ENCODE measurements around the gene CDC42EP2.
A peak's percentile ranks its signal among the peaks of the same experiment; 100 is the strongest.

The CDC42EP2 gene

GRCh38 chr11:65310215-65310614, 4.5 kb upstream of the CDC42EP2 start:
- TF ChIP-seq CTCF (conservative IDR thresholded peaks at IDR 0.05; ENCODE audit: low read depth, low read length), result no peak
- no peak overlapping the region for H3K4me3 ChIP-seq (ENCODE audit: low read depth, low read length)
- DNase-seq (ENCODE audit: low read depth), result peak; percentile 43

GRCh38 chr11:65310736-65311135, 3.9 kb upstream of the CDC42EP2 start:
- no peak for TF ChIP-seq CTCF (conservative IDR thresholded peaks at IDR 0.05; ENCODE audit: low read depth, low read length)
- no peak overlapping the region for H3K4me3 ChIP-seq (ENCODE audit: low read depth, low read length)
- no peak for DNase-seq (ENCODE audit: low read depth)

- TF ChIP-seq CTCF (conservative IDR thresholded peaks at IDR 0.05; ENCODE audit: low read depth, low read length), result no peak
- H3K4me3 ChIP-seq (ENCODE audit: low read depth, low read length), result no peak overlapping the region
- DNase-seq (ENCODE audit: low read depth), result no peak
These were observed 3.4 kb upstream of the CDC42EP2 start for GRCh38 chr11:65311170-65311678.

- peak overlapping the region; percentile 91 for H3K4me3 ChIP-seq (ENCODE audit: low read depth, low read length)
- peak; percentile 71 for DNase-seq (ENCODE audit: low read depth)
- TF ChIP-seq CTCF (conservative IDR thresholded peaks at IDR 0.05; ENCODE audit: low read depth, low read length), result peak; percentile 76
These were observed 669 bp downstream of the CDC42EP2 start for GRCh38 chr11:65315204-65315865.

- no peak for TF ChIP-seq CTCF (conservative IDR thresholded peaks at IDR 0.05; ENCODE audit: low read depth, low read length)
These were observed 1.2 kb downstream of the CDC42EP2 start for GRCh38 chr11:65315866-65316226.

GRCh38 chr11:65316227-65317024, 1.8 kb downstream of the CDC42EP2 start:
- peak; percentile 82 for DNase-seq (ENCODE audit: low read depth)
- H3K4me3 ChIP-seq (ENCODE audit: low read depth, low read length), result peak overlapping the region; percentile 91
- no peak for TF ChIP-seq CTCF (conservative IDR thresholded peaks at IDR 0.05; ENCODE audit: low read depth, low read length)

More at GRCh38 chr11:65315866-65316226, 1.2 kb downstream of the CDC42EP2 start:
- H3K4me3 ChIP-seq (ENCODE audit: low read depth, low read length), result peak overlapping the region; percentile 91
- DNase-seq (ENCODE audit: low read depth), result no peak

Data from choroid plexus epithelial cell (primary cell).